ENCODE measurements around the gene TSPAN2.

Gene TSPAN2

DNA sequence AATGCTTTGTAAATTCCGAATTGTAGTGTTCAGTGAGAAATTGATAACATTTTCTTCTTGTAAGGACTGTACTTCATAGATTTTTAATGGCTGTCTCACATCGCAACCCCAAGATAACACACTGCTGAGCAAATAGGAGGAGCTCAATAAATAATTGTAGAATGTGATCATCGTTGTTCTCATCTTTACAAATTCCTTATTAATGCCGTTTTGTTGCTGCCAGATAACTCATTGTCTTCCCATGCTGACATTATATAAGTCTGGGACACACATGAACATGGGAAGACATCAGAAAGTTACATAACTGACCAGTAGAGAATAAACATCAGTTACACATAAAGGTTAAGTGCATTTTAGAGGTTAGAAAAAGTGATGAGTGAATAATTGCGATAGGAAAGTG is 46.4 kb upstream of the TSPAN2 start:
- Histone ChIP-seq H3K4me3 (ENCODE audit: insufficient read depth, low read length, poor library complexity, severe bottlenecking) (no peak overlapping the region), H3K36me3 (ENCODE audit: low read length) (no peaks in the 10 kb centered on the region), H4K20me1 (ENCODE audit: low read depth, low read length) (no peaks in the 10 kb centered on the region), H3K9me2 (replicated peaks; ENCODE audit: insufficient read depth, low read length) (no peaks in the 10 kb centered on the region), H3K9ac (ENCODE audit: low read length) (no peak overlapping the region), H3F3A (ENCODE audit: insufficient read depth) (no peaks in the 10 kb centered on the region), H3K27me3 (ENCODE audit: low read length) (no peaks in the 10 kb centered on the region), H3K27ac (ENCODE audit: low read depth, low read length) (no peak overlapping the region), H3K79me2 (ENCODE audit: insufficient read depth, low read length) (no peaks in the 10 kb centered on the region), H3K9me3 (ENCODE audit: insufficient read depth, low read length) (no peaks in the 10 kb centered on the region), H2AFZ (ENCODE audit: low read depth, low read length, severe bottlenecking) (no peak overlapping the region), H3K4me2 (ENCODE audit: low read depth, low read length, poor library complexity, severe bottlenecking) (no peak overlapping the region)
- no peak for TF ChIP-seq CTCF (IDR thresholded peaks at IDR 0.05; ENCODE audit: insufficient read depth, low read length, poor library complexity, severe bottlenecking)
- TF ChIP-seq EZH2phosphoT487 (conservative IDR thresholded peaks at IDR 0.05; ENCODE audit: low read length), result no peak

- Histone ChIP-seq H3F3A (ENCODE audit: insufficient read depth) (no peaks in the 10 kb centered on the region), H4K20me1 (ENCODE audit: low read depth, low read length) (no peaks in the 10 kb centered on the region), H2AFZ (ENCODE audit: low read depth, low read length, severe bottlenecking) (no peak overlapping the region), H3K4me2 (ENCODE audit: low read depth, low read length, poor library complexity, severe bottlenecking) (no peak overlapping the region), H3K79me2 (ENCODE audit: insufficient read depth, low read length) (no peaks in the 10 kb centered on the region), H3K27ac (ENCODE audit: low read depth, low read length) (no peak overlapping the region), H3K36me3 (ENCODE audit: low read length) (no peaks in the 10 kb centered on the region), H3K9ac (ENCODE audit: low read length) (no peak overlapping the region), H3K9me3 (ENCODE audit: insufficient read depth, low read length) (no peaks in the 10 kb centered on the region), H3K9me2 (replicated peaks; ENCODE audit: insufficient read depth, low read length) (no peaks in the 10 kb centered on the region), H3K27me3 (ENCODE audit: low read length) (no peaks in the 10 kb centered on the region), H3K4me3 (ENCODE audit: insufficient read depth, low read length, poor library complexity, severe bottlenecking) (no peak overlapping the region)
- TF ChIP-seq EZH2phosphoT487 (conservative IDR thresholded peaks at IDR 0.05; ENCODE audit: low read length) (no peak), CTCF (IDR thresholded peaks at IDR 0.05; ENCODE audit: insufficient read depth, low read length, poor library complexity, severe bottlenecking) (no peak)
These were observed 45.7 kb upstream of the TSPAN2 start for GRCh38 chr1:115134850-115135480.

DNA sequence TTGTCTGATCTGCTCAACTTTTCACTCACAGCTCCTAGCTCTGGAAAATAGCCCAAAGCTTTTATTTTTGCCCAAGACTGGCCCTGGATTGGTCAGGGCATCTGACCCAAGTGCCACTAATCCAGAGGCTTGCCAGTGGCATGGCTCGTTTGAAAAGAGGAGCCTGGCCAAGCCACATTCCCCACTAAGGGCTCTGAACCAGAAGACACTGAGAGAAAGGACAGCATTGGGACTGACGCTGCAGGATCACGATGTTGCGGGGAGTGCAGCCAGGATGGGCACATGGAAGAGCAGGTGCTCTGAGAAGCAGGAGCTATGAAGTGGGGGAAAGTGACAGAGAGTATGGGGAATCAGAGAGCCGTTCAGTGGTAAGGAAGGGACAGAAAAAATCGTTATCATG is 44.9 kb upstream of the TSPAN2 start:
- no peak overlapping the region for H3K9ac ChIP-seq (ENCODE audit: low read length)
- H3K27me3 ChIP-seq (ENCODE audit: low read length), result no peaks in the 10 kb centered on the region
- H4K20me1 ChIP-seq (ENCODE audit: low read depth, low read length), result no peaks in the 10 kb centered on the region
- H3K27ac ChIP-seq (ENCODE audit: low read depth, low read length), result no peak overlapping the region
- TF ChIP-seq CTCF (IDR thresholded peaks at IDR 0.05; ENCODE audit: insufficient read depth, low read length, poor library complexity, severe bottlenecking) (no peak), EZH2phosphoT487 (conservative IDR thresholded peaks at IDR 0.05; ENCODE audit: low read length) (no peak)
- no peak overlapping the region for H3K4me2 ChIP-seq (ENCODE audit: low read depth, low read length, poor library complexity, severe bottlenecking)
- H3K9me3 ChIP-seq (ENCODE audit: insufficient read depth, low read length), result no peaks in the 10 kb centered on the region
- H3K4me3 ChIP-seq (ENCODE audit: insufficient read depth, low read length, poor library complexity, severe bottlenecking), result no peak overlapping the region
- H3F3A ChIP-seq (ENCODE audit: insufficient read depth), result no peaks in the 10 kb centered on the region
- no peaks in the 10 kb centered on the region for H3K36me3 ChIP-seq (ENCODE audit: low read length)
- H3K9me2 ChIP-seq (replicated peaks; ENCODE audit: insufficient read depth, low read length), result no peaks in the 10 kb centered on the region
- H2AFZ ChIP-seq (ENCODE audit: low read depth, low read length, severe bottlenecking), result no peak overlapping the region
- H3K79me2 ChIP-seq (ENCODE audit: insufficient read depth, low read length), result no peaks in the 10 kb centered on the region

Data from SU-DHL-6 (cell line).